ENCODE data around the gene PRSS12. TPM values are rescaled to one million over a fixed set of nuclear protein-coding genes. Genes with fewer than 3 reads are reported as not detected.

Gene PRSS12
- total RNA-seq, 1 experiment from 2014 or later, result 5.4 TPM

DNA sequence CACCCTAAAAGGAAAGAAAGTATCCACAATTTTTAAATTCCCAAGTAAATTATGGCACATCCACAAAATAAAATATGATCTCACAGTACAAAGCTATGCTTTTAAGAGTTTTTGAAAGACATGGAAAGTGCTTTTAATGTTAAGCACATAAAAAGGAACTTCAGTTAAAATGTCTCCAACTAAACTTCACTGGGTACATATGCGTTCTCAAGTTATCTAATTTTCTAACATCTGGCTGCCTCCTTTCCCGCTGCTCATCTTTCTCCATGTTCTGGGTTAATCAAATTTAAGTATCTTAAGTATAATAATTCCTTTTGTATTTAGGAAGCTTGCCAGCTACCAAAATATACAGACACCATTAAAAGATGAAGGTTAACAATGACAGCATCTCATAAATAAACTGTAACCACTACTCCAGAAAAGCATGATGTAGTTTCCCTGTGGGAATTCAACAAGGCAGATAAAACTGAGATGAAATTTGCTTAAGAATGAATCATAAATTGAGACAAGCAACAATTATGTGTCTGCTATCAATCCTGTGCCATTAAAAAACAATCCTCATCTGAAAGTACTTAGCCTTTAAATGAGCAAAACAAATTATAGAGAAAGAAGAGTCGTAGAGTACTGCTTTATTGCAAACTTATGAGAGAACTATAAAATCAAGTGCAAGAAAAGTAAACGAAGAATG, 25.1 kb downstream of the PRSS12 start:
- Histone ChIP-seq H3K23me2 (ENCODE audit: insufficient read length, low read depth, low read length, poor library complexity, severe bottlenecking) (no peaks in the 10 kb centered on the region), H4K20me1 (ENCODE audit: control insufficient read depth, insufficient read depth, insufficient read length) (no peaks in the 10 kb centered on the region), H4K8ac (replicated peaks; ENCODE audit: insufficient read length, low read depth, low read length) (no peak overlapping the region), H3K27me3 (ENCODE audit: insufficient read depth, low read length) (no peaks in the 10 kb centered on the region), H3K18ac (ENCODE audit: insufficient read length, low read depth, low read length) (no peak overlapping the region), H2BK5ac (ENCODE audit: insufficient read length, low read length) (no peak overlapping the region), H3K4me2 (ENCODE audit: insufficient read depth, insufficient read length, low read length) (no peak overlapping the region), H2BK15ac (ENCODE audit: low read depth, low read length) (no peak overlapping the region), H3K79me2 (ENCODE audit: insufficient read depth, low read length) (no peaks in the 10 kb centered on the region), H2BK12ac (ENCODE audit: insufficient read length, low read depth, low read length) (no peak overlapping the region), H3K9ac (ENCODE audit: extremely low read depth, insufficient read length, low read length) (no peak overlapping the region), H3K14ac (ENCODE audit: insufficient read depth, low read length) (no peak overlapping the region), H2BK20ac (ENCODE audit: low read depth, low read length, poor library complexity, severe bottlenecking) (no peak overlapping the region), H3K9me3 (ENCODE audit: control insufficient read depth, low read depth, low read length) (no peaks in the 10 kb centered on the region), H3K27ac (ENCODE audit: insufficient read length, low read depth, low read length) (no peak overlapping the region), H3K4ac (ENCODE audit: low read depth, low read length) (no peak overlapping the region), H3K23ac (ENCODE audit: insufficient read length, low read depth, low read length) (no peak overlapping the region), H4K91ac (ENCODE audit: insufficient read length, low read depth, low read length) (no peak overlapping the region), H3T11ph (ENCODE audit: low read length) (no peak overlapping the region), H3K79me1 (ENCODE audit: insufficient read depth, low read depth, low read length, poor library complexity, severe bottlenecking) (no peaks in the 10 kb centered on the region), H3K4me1 (ENCODE audit: insufficient read depth, low read length) (no peaks in the 10 kb centered on the region; the same call in 1 of the 2 replicates), H2AFZ (ENCODE audit: low read length) (no peak overlapping the region), H2AK5ac (ENCODE audit: insufficient read length, low read length) (no peak overlapping the region), H3K56ac (ENCODE audit: insufficient read length, low read depth, low read length) (no peak overlapping the region), H2BK120ac (ENCODE audit: low read depth, low read length, poor library complexity, severe bottlenecking) (no peak overlapping the region), H4K5ac (ENCODE audit: insufficient read length, low read depth, low read length) (no peak overlapping the region)
- no peak overlapping the region for H3K27ac Mint-ChIP-seq
- H3K9me3 Mint-ChIP-seq, result no peaks in the 10 kb centered on the region
- no peaks in the 10 kb centered on the region for H3K27me3 Mint-ChIP-seq (ENCODE audit: low read depth)
- no peak for DNase-seq
- TF ChIP-seq, protein P1, sequence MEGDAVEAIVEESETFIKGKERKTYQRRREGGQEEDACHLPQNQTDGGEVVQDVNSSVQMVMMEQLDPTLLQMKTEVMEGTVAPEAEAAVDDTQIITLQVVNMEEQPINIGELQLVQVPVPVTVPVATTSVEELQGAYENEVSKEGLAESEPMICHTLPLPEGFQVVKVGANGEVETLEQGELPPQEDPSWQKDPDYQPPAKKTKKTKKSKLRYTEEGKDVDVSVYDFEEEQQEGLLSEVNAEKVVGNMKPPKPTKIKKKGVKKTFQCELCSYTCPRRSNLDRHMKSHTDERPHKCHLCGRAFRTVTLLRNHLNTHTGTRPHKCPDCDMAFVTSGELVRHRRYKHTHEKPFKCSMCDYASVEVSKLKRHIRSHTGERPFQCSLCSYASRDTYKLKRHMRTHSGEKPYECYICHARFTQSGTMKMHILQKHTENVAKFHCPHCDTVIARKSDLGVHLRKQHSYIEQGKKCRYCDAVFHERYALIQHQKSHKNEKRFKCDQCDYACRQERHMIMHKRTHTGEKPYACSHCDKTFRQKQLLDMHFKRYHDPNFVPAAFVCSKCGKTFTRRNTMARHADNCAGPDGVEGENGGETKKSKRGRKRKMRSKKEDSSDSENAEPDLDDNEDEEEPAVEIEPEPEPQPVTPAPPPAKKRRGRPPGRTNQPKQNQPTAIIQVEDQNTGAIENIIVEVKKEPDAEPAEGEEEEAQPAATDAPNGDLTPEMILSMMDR (conservative IDR thresholded peaks at IDR 0.05), result no peak
- no peaks in the 10 kb centered on the region for H3K36me3 Mint-ChIP-seq (ENCODE audit: insufficient read depth in 1 of 3, low read depth in 3 of 3)
- peaks cover 13 to 16% of the 10 kb centered on the region in 2 experiments for H3K4me1 Mint-ChIP-seq
- no CpG with 5 or more reads among the region's 4 CpGs for WGBS (ENCODE audit: extremely low coverage, insufficient read length, low lambda C conversion rate)
- no peak overlapping the region for H3K4me3 Mint-ChIP-seq
